ENCODE results near the gene AGAP1. TPM values are rescaled to one million over a fixed set of nuclear protein-coding genes. Genes with fewer than 3 reads are reported as not detected.

Gene AGAP1
- total RNA-seq, 3 donors from 2014 or later (not counting 1 experiment from before 2014, with no cell fraction given): 42.0 to 56.4 (median 45.7) TPM

DNA sequence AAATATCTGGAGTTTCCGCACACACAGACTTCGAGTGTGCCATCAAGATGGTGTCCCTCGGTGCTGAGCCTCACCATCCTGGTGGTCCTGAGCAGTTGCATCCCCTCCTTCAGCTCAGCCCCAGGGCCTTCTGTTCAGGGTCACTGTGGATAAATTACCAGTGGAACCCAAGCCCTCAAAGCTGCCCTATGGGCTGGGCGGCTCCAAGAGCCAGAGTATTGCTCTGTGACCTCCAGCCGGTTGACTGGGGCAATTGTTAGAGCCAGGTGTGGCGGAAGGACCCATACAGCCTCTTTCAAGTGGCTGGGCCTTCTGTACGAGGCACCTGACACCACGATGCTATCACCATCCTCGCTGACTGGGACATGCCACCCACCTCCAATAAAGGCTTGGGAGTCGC is 458.9 kb downstream of the AGAP1 start:
- Histone ChIP-seq H3K4me1 (ENCODE audit: control insufficient read depth, insufficient read depth, low read length) (peaks cover 28% of the 10 kb centered on the region), H3K27ac (ENCODE audit: low read length) (no peak overlapping the region), H3K27me3 (ENCODE audit: control insufficient read depth, insufficient read depth, low read length) (no peaks in the 10 kb centered on the region), H3K4me3 (ENCODE audit: low read length) (no peak overlapping the region), H3K9me3 (ENCODE audit: control insufficient read depth, insufficient read depth, low read length) (no peaks in the 10 kb centered on the region), H3K36me3 (ENCODE audit: control insufficient read depth, insufficient read depth, low read length) (no peaks in the 10 kb centered on the region)
- no peaks in the 10 kb centered on the region for H3K9me3 Mint-ChIP-seq
- no peak for ATAC-seq
- peaks cover 28 to 48% of the 10 kb centered on the region in 2 donors for H3K4me1 Mint-ChIP-seq
- intact Hi-C loops (cut with micrococcal nuclease): no loop called here
- DNase-seq: no peak
- H3K27ac Mint-ChIP-seq: no peak overlapping the region
- no peak overlapping the region for H3K4me3 Mint-ChIP-seq
- 90% methylated on average over 10 of the region's 10 CpGs for whole genome bisulfite sequencing (ENCODE audit: insufficient coverage)
- TF ChIP-seq, protein P1, sequence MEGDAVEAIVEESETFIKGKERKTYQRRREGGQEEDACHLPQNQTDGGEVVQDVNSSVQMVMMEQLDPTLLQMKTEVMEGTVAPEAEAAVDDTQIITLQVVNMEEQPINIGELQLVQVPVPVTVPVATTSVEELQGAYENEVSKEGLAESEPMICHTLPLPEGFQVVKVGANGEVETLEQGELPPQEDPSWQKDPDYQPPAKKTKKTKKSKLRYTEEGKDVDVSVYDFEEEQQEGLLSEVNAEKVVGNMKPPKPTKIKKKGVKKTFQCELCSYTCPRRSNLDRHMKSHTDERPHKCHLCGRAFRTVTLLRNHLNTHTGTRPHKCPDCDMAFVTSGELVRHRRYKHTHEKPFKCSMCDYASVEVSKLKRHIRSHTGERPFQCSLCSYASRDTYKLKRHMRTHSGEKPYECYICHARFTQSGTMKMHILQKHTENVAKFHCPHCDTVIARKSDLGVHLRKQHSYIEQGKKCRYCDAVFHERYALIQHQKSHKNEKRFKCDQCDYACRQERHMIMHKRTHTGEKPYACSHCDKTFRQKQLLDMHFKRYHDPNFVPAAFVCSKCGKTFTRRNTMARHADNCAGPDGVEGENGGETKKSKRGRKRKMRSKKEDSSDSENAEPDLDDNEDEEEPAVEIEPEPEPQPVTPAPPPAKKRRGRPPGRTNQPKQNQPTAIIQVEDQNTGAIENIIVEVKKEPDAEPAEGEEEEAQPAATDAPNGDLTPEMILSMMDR (IDR thresholded peaks at IDR 0.05): no peak
- peaks cover 5 to 9% of the 10 kb centered on the region in 2 donors for H3K27me3 Mint-ChIP-seq (ENCODE audit: low read depth in 2 of 2)
- no peaks in the 10 kb centered on the region for H3K36me3 Mint-ChIP-seq

DNA sequence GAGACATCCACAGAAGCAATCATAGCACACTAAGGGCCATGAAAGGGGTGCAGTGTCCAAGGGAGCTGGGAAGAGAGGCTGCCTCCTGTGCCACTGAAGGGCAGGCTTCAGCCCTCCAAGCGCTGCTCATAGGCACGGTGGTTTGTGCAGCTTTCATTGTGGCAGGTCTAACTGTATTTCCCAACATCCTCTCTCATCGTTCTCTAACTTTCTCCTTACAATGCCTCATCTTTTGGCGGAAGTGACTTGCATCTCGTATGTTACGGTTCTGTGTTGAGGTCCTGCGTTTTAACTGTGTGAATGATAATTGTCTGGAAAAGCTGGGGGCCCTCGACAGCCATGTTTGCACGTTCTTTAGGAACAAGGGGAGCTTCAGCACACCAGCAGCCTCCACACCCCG is 460.4 kb downstream of the AGAP1 start:
- Histone ChIP-seq H3K9me3 (ENCODE audit: control insufficient read depth, insufficient read depth, low read length) (no peaks in the 10 kb centered on the region), H3K27ac (ENCODE audit: low read length) (no peak overlapping the region), H3K4me1 (ENCODE audit: control insufficient read depth, insufficient read depth, low read length) (peaks cover 28% of the 10 kb centered on the region), H3K27me3 (ENCODE audit: control insufficient read depth, insufficient read depth, low read length) (no peaks in the 10 kb centered on the region), H3K4me3 (ENCODE audit: low read length) (no peak overlapping the region), H3K36me3 (ENCODE audit: control insufficient read depth, insufficient read depth, low read length) (no peaks in the 10 kb centered on the region)
- DNase-seq (no peak), ATAC-seq (no peak)
- Mint-ChIP-seq H3K27me3 (ENCODE audit: low read depth in 2 of 2) (peaks cover 5 to 9% of the 10 kb centered on the region in 2 donors), H3K27ac (no peak overlapping the region), H3K9me3 (no peaks in the 10 kb centered on the region), H3K4me3 (peak overlapping the region; percentile 60), H3K36me3 (no peaks in the 10 kb centered on the region), H3K4me1 (peaks cover 28 to 48% of the 10 kb centered on the region in 2 donors)
- TF ChIP-seq, protein P1 (IDR thresholded peaks at IDR 0.05): no peak
- 93% methylated on average over 10 of the region's 10 CpGs for WGBS (ENCODE audit: insufficient coverage)
- intact Hi-C loops (cut with micrococcal nuclease): no loop called here

DNA sequence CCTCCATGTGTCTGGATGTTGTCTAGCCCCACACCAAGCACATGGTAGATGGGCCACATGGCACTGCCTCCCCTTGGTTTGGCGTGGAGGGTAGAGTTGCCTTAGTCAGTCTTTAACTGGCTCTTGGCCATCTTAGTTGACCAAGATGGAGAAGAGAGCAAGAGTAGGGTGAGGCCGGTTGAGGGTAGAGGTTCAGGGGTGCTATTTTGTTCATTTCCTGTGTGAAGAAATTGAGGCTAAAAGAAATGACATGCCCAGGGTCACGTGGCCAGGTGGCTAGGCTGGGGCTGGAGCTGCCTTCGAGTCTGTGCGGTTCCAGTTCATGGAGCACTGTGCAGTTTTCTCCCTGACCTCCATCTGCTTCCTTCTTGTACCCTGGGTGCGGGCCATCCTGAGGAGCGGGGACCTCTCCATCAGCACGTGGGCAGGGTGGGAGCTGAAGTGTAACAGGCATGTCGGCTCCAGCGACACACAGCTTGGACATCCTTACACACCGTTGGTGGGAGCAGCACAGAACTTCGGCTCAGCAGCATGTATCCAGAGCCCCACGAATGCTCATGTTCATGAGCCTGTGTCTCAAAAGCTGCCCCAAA is 461.1 kb downstream of the AGAP1 start:
- TF ChIP-seq, protein P1 (IDR thresholded peaks at IDR 0.05): no peak
- DNase-seq: peak in 1 of 2 donors; percentile 8
- intact Hi-C loops (cut with micrococcal nuclease): no loop called here
- no peaks in the 10 kb centered on the region for H3K27me3 ChIP-seq (ENCODE audit: control insufficient read depth, insufficient read depth, low read length)
- no peak overlapping the region for H3K4me3 ChIP-seq (ENCODE audit: low read length)
- Mint-ChIP-seq H3K4me1 (peaks cover 27 to 43% of the 10 kb centered on the region in 2 donors), H3K36me3 (no peaks in the 10 kb centered on the region), H3K4me3 (peak overlapping the region; percentile 60), H3K9me3 (no peaks in the 10 kb centered on the region), H3K27ac (no peak overlapping the region), H3K27me3 (ENCODE audit: low read depth in 2 of 2) (peaks cover 3% of the 10 kb centered on the region in 2 donors)
- peaks cover 28% of the 10 kb centered on the region for H3K4me1 ChIP-seq (ENCODE audit: control insufficient read depth, insufficient read depth, low read length)
- WGBS (ENCODE audit: insufficient coverage): 81% methylated on average over 13 of the region's 13 CpGs
- no peaks in the 10 kb centered on the region for H3K36me3 ChIP-seq (ENCODE audit: control insufficient read depth, insufficient read depth, low read length)
- H3K9me3 ChIP-seq (ENCODE audit: control insufficient read depth, insufficient read depth, low read length): no peaks in the 10 kb centered on the region
- H3K27ac ChIP-seq (ENCODE audit: low read length): no peak overlapping the region
- peak; percentile 35 to 77 (median 58) for ATAC-seq

DNA sequence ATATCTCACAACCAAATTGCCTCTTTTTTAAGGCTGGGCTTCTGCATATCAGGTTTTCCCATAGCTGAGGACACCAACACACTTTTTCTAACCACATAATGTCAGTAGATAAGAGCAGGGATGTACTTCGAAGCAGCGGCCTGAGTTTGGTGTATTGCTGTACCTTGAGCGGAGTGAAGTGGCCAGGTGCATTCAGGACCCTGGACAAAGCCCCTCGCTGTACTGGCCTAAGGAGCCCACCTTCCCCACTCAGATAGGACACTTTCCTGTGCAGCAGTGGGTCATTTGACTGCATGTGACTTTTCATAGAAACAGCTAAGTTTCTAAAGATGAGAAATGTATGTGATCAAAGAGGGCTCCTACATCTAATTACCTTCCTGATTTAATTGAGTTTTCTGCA is 461.8 kb downstream of the AGAP1 start:
- TF ChIP-seq, protein P1 (IDR thresholded peaks at IDR 0.05): no peak
- H3K27me3 Mint-ChIP-seq (ENCODE audit: low read depth in 2 of 2): no peaks in the 10 kb centered on the region
- H3K4me1 Mint-ChIP-seq: peaks cover 24 to 43% of the 10 kb centered on the region in 2 donors
- no peak overlapping the region for H3K4me3 ChIP-seq (ENCODE audit: low read length)
- no peaks in the 10 kb centered on the region for H3K9me3 ChIP-seq (ENCODE audit: control insufficient read depth, insufficient read depth, low read length)
- no peaks in the 10 kb centered on the region for H3K9me3 Mint-ChIP-seq
- H3K27ac Mint-ChIP-seq: no peak overlapping the region
- ATAC-seq (no peak), DNase-seq (no peak)
- H3K4me1 ChIP-seq (ENCODE audit: control insufficient read depth, insufficient read depth, low read length): peaks cover 28% of the 10 kb centered on the region
- no peaks in the 10 kb centered on the region for H3K27me3 ChIP-seq (ENCODE audit: control insufficient read depth, insufficient read depth, low read length)
- no peaks in the 10 kb centered on the region for H3K36me3 ChIP-seq (ENCODE audit: control insufficient read depth, insufficient read depth, low read length)
- H3K4me3 Mint-ChIP-seq: no peak overlapping the region
- WGBS (ENCODE audit: insufficient coverage): 100% methylated on average over 4 of the region's 4 CpGs
- intact Hi-C loops (cut with micrococcal nuclease): no loop called here
- H3K27ac ChIP-seq (ENCODE audit: low read length): no peak overlapping the region
- H3K36me3 Mint-ChIP-seq: no peaks in the 10 kb centered on the region

Measured in natural killer cell (primary cell).